HG03139 (cell line): Measurements from ENCODE around the gene ZDHHC14.
A peak's percentile ranks its signal among the peaks of the same experiment; 100 is the strongest.

Experiments
- ATAC-seq: cut with Tn5 transposase; IDR thresholded peaks from one replicate; pipeline ENCODE4 v1.9.1; 2021; ENCODE audit not compliant: unreplicated experiment

The ZDHHC14 gene

DNA sequence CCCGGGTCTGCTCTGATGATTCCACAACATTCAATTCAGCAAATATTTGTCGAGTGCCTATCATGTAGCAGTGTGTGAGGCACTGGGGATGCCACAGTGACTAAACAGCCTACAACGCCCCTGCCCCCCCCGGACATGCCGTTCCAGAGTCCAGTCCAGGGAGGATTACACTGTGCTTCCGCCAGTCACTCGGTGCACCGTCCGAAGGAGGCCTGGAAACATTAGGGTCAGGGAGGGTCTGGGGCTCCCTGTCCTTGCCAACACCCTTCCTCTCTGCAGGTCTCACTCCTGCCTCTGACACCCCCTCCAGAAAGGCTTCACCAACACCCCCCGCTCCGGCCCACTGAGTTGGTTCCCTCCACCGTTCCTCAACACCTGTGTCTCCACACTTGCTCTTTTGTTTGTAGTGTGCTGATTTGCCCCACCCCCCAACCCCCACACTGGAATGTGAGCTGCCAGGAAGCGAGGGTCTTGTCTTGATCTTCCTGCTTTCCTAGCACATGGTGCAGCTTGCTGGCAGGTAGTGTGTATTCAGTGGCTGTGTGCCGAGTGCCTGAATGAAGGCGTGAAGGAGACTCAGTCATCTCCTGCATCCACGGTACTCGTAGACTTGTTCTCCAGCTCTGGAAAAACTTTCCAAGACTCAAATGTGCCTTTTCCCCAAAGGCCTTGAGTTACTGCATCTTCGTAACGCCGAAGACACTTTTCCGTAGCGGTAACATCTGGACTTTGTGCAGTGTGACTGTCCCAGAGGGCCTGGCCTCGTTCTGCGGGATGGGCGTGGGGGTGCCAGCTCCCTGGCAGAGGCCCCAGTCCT is 150.4 kb downstream of the ZDHHC14 start:
- ATAC-seq, result no peak

DNA sequence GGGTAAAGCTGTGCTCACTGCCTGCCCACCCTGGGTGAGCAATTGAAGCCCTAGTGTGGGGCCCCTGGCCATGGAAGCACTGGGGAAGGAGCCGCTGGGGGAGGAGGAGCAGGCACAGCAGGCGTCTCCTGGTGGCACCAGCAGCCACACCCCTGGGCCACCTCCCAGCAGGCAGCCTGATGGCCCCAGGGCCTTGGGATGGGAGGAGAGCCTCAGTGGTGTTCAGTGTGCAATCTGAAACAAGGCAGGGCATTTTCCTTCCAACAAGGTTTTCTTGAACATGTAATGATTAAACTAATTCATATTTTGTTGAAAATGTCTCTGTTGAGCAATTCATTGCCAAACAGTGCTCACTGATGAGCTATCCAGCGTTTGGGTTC is 151.0 kb downstream of the ZDHHC14 start:
- ATAC-seq, result no peak

- no peak for ATAC-seq
Measured at GRCh38 chr6:157533048-157533871, 152.3 kb downstream of the ZDHHC14 start.

DNA sequence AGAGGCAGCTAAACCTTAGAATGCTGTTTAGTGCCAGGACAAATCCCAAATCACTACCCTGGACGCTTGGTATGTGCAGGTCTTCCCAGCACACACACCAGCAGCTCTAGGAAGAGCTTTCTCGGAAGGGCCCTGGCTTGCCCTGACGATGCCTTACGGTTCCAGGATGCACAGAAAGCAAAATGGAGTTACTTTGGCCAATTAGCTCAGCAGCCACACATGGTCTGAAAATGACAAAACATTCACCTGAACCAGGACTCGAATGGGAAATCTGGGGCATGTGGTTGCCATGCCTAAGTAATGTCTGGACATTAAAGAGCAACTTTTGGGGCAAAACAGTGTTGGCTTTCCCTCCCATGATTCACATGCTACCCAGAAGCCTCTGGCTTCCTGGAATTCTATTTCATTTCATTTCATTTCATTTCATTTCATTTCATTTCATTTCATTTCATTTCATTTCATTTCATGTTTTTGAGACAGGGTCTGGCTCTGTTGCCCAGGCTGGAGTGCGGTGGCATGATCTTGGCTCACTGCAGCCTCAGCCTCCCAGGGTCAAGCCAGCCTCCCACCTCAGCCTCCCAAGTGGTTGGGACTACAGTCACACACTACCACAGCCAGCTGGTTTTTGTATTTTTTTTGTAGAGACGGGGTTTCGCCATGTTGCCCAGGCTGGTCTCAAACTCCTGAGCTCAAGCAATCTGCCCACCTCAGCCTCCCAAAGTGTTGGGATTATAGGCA is 153.3 kb downstream of the ZDHHC14 start:
- no peak for ATAC-seq

- no peak for ATAC-seq
Measured at GRCh38 chr6:157534977-157535339, 154.0 kb downstream of the ZDHHC14 start.

GRCh38 chr6:157535340-157536222 is 154.6 kb downstream of the ZDHHC14 start:
- ATAC-seq, result peak; percentile 62

GRCh38 chr6:157536223-157536545 is 155.2 kb downstream of the ZDHHC14 start:
- no peak for ATAC-seq

DNA sequence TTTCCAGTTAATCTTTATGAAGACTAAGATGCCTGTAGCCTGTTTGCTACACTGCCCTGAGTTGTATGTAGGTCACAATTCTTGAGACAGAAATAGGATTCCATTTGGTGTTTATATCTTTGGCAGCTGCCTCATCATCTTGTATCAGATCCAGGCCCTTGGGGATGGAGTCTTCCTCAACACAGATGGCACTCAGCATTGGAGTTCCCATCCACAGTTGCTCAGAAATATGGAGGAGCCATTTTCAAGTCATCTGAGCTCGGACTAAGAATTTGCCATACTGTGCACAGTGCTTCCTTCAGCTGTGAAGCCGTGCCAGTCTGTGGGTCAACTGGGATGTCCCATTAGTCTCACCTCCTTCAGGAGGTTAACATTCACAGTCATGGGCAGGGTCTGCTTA is 156.6 kb downstream of the ZDHHC14 start:
- ATAC-seq, result peak; percentile 5

DNA sequence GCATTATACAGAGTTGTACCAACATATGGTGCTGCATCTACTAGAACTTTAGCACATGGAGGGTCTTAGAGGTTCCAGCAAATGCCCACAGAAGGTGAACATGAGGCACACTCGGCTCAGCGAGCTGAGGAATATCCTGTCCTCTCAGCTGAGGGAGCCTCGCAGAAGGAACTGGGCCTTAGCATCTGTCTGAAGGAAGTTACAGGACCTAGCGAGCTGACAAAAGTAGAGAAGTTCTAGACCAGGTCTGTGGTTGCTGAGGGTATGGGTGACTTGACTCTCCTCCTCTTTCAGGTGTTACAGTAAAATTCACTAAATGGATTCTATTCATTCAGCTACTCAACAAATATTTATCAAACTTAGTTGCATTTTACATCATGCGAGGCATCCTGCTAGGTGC is 157.2 kb downstream of the ZDHHC14 start:
- ATAC-seq, result peak; percentile 41

- no peak for ATAC-seq
Measured at GRCh38 chr6:157538698-157539097, 157.7 kb downstream of the ZDHHC14 start.

GRCh38 chr6:157539421-157539822 is 158.4 kb downstream of the ZDHHC14 start:
- ATAC-seq, result no peak

- no peak for ATAC-seq
Measured at GRCh38 chr6:157539900-157540752, 159.1 kb downstream of the ZDHHC14 start.

GRCh38 chr6:157541618-157542413 is 160.8 kb downstream of the ZDHHC14 start:
- ATAC-seq, result no peak

- ATAC-seq, result no peak
Measured at GRCh38 chr6:157542414-157543160, 161.6 kb downstream of the ZDHHC14 start.

DNA sequence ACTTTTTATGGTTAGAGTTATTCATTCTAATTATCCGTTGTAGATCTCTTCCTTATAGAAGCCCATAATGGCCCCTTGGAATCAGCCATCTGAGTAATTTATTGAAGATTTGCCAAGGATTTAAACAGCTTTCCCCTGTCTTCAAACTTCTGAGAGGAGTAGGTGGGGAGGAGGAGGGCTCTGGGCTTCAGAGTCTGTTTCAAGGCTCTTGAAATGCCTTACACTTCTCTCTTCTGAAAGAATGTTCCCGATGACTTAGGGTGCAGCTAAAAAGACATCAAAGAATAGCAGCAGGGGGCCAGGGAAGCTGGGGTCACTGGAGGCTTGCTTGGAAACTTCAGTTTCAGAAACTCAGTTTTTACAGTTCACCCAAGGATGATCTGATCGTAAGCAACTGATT is 165.3 kb downstream of the ZDHHC14 start:
- ATAC-seq, result no peak

GRCh38 chr6:157547112-157547511 is 166.1 kb downstream of the ZDHHC14 start:
- no peak for ATAC-seq

- no peak for ATAC-seq
Measured at GRCh38 chr6:157548635-157549467, 167.9 kb downstream of the ZDHHC14 start.

- no peak for ATAC-seq
Measured at GRCh38 chr6:157549468-157549745, 168.4 kb downstream of the ZDHHC14 start.
